GM23338 (cell line): ENCODE data around the gene RIMKLB. TPM values are rescaled to one million over a fixed set of nuclear protein-coding genes. Genes with fewer than 3 reads are reported as not detected.

ENCODE experiments used
- ATAC-seq: fragments of 200-7000 bp; cut with Tn5 transposase; 3 replicates; pipeline ENCODE4 v1.9.1; 2020
- DNase-seq: peaks from one replicate; pipeline ENCODE4 v3.0.0-alpha.2; 2015; ENCODE audit warnings: low spot score
- H2AFZ ChIP-seq: fragments of 200-600 bp; sonication (generic); 2 replicates; pipeline ENCODE4 v1.8.0; 2016; ENCODE audit warnings: antibody characterized with exemption, mild to moderate bottlenecking, moderate library complexity
- H3F3A ChIP-seq: fragments of 200-600 bp; sonication (generic); replicated peaks from 2 replicates; pipeline ENCODE4 v1.8.0; 2017; ENCODE audit warnings: antibody characterized with exemption, mixed run types, low read depth
- H3K27ac ChIP-seq: fragments of 200-600 bp; sonication (generic); 2 replicates; pipeline ENCODE4 v1.6.1; 2016; ENCODE audit warnings: low read depth
- H3K27me3 ChIP-seq: fragments of 200-600 bp; sonication (generic); 2 replicates; pipeline ENCODE4 v1.8.0; 2016; ENCODE audit warnings: mild to moderate bottlenecking, mixed run types, moderate library complexity; ENCODE audit not compliant: insufficient read depth
- H3K36me3 ChIP-seq: fragments of 200-600 bp; sonication (generic); 2 replicates; pipeline ENCODE4 v1.8.0; 2016; ENCODE audit warnings: mild to moderate bottlenecking; ENCODE audit not compliant: insufficient read depth
- H3K4me1 ChIP-seq: fragments of 200-600 bp; sonication (generic); 2 replicates; pipeline ENCODE4 v1.8.0; 2016; ENCODE audit warnings: mild to moderate bottlenecking, moderate library complexity; ENCODE audit not compliant: insufficient read depth
- H3K4me2 ChIP-seq: fragments of 200-600 bp; sonication (generic); 2 replicates; pipeline ENCODE4 v1.7.1; 2017; ENCODE audit warnings: mixed run types
- H3K4me3 ChIP-seq: fragments of 200-600 bp; sonication (generic); 2 replicates; pipeline ENCODE4 v1.6.1; 2016; ENCODE audit warnings: mixed run types
- H3K79me2 ChIP-seq: fragments of 200-600 bp; sonication (generic); replicated peaks from 2 replicates; pipeline ENCODE4 v1.8.0; 2017; ENCODE audit warnings: mild to moderate bottlenecking; ENCODE audit not compliant: insufficient read depth
- H3K9me2 ChIP-seq: fragments of 200-600 bp; sonication (generic); 2 replicates; pipeline ENCODE4 v1.8.0; 2017; ENCODE audit not compliant: insufficient read depth
- H4K20me1 ChIP-seq: fragments of 200-600 bp; sonication (generic); replicated peaks from 2 replicates; pipeline ENCODE4 v1.8.0; 2017; ENCODE audit warnings: mild to moderate bottlenecking; ENCODE audit not compliant: insufficient read depth
- H3K27ac Mint-ChIP-seq: 2 replicates; pipeline ENCODE4 v1.8.0; 2020; ENCODE audit warnings: inconsistent platforms, mild to moderate bottlenecking, moderate library complexity, mixed read lengths
- H3K27me3 Mint-ChIP-seq: 3 replicates; pipeline ENCODE4 v1.8.0; 2022; ENCODE audit warnings: low read depth, mild to moderate bottlenecking, moderate library complexity, mixed read lengths, inconsistent platforms; ENCODE audit not compliant: insufficient read depth, poor library complexity
- H3K36me3 Mint-ChIP-seq: 3 replicates; pipeline ENCODE4 v1.8.0; 2021; ENCODE audit warnings: low read depth, mild to moderate bottlenecking, inconsistent platforms, moderate library complexity, mixed read lengths
- H3K4me1 Mint-ChIP-seq: 3 replicates; pipeline ENCODE4 v1.8.0; 2020; ENCODE audit warnings: mild to moderate bottlenecking, inconsistent platforms, mixed read lengths
- H3K4me3 Mint-ChIP-seq: 3 replicates; pipeline ENCODE4 v1.8.0; 2021; ENCODE audit warnings: moderate library complexity, mild to moderate bottlenecking, inconsistent platforms, mixed read lengths
- H3K9me3 Mint-ChIP-seq: 3 replicates; pipeline ENCODE4 v1.8.0; 2020; ENCODE audit warnings: moderate library complexity, mild to moderate bottlenecking, inconsistent platforms, mixed read lengths
- CREB1 ChIP-seq: fragments of 250-450 bp; sonication (Bioruptor Pico); IDR thresholded peaks from 2 replicates; pipeline ENCODE4 v1.5.0; 2020; ENCODE audit warnings: low read depth, mild to moderate bottlenecking, moderate library complexity
- CTCF ChIP-seq, 2 experiments: fragments of 200-600 bp in 1 of 2; sonication (generic) in 1 of 2; conservative IDR thresholded peaks; 2 replicates each; pipeline versions ENCODE4 v1.5.1 to v1.6.1; 2016 to 2017; ENCODE audit warnings: antibody characterized with exemption in 2 of 2, low read depth in 2 of 2, mild to moderate bottlenecking in 2 of 2, moderate library complexity in 1 of 2
- EZH2 ChIP-seq: fragments of 200-600 bp; sonication (generic); IDR thresholded peaks from one replicate; pipeline ENCODE4 v1.8.0; 2017; ENCODE audit warnings: antibody characterized with exemption, mild to moderate bottlenecking, low read depth; ENCODE audit not compliant: unreplicated experiment
- EZH2phosphoT487 ChIP-seq: fragments of 200-600 bp; sonication (generic); IDR thresholded peaks from one replicate; pipeline ENCODE4 v1.8.1; 2018; ENCODE audit warnings: antibody characterized with exemption; ENCODE audit not compliant: unreplicated experiment
- JUNB ChIP-seq: IDR thresholded peaks from one replicate; pipeline ENCODE4 v1.6.1; 2016; ENCODE audit warnings: antibody characterized with exemption; ENCODE audit not compliant: unreplicated experiment
- NANOG ChIP-seq: IDR thresholded peaks from 2 replicates; pipeline ENCODE4 v1.6.1; 2016; ENCODE audit warnings: antibody characterized with exemption, borderline replicate concordance
- POLR2AphosphoS5 ChIP-seq: IDR thresholded peaks from 2 replicates; pipeline ENCODE4 v1.6.1; 2016; ENCODE audit warnings: antibody characterized with exemption, low read depth
- REST ChIP-seq: IDR thresholded peaks from one replicate; pipeline ENCODE4 v1.6.1; 2018; ENCODE audit warnings: antibody characterized with exemption; ENCODE audit not compliant: unreplicated experiment
- STAT1 ChIP-seq: IDR thresholded peaks from one replicate; pipeline ENCODE4 v1.6.1; 2016; ENCODE audit warnings: antibody characterized with exemption; ENCODE audit not compliant: unreplicated experiment
- ZNF114 ChIP-seq: fragments of 250-450 bp; sonication (Bioruptor Pico); IDR thresholded peaks from 2 replicates; pipeline ENCODE4 v1.5.0; 2020; ENCODE audit warnings: mild to moderate bottlenecking, moderate library complexity
- ZNF331 ChIP-seq: fragments of 250-450 bp; sonication (Bioruptor Pico); IDR thresholded peaks from 2 replicates; pipeline ENCODE4 v1.5.0; 2020; ENCODE audit warnings: low read depth, mild to moderate bottlenecking, moderate library complexity
- ZNF462 ChIP-seq: fragments of 250-450 bp; sonication (Bioruptor Pico); IDR thresholded peaks from 2 replicates; pipeline ENCODE4 v1.5.0; 2020; ENCODE audit warnings: mild to moderate bottlenecking, moderate library complexity
- polyA plus RNA-seq: library from polyadenylated mRNA; unstranded; fragments of >200 nt; fragmentation: Nextera tagmentation; extraction: Ambion mirVana; gene quantifications from 2 replicates; pipeline ENCODE4 v1.2.1, GENCODE V29; 2016
- total RNA-seq: library from RNA; depleted of rRNA; stranded (reverse); fragments of >200 nt; shearing (Covaris generic); gene quantifications from 2 replicates; pipeline ENCODE4 v1.2.3, GENCODE V29; 2014
- TF ChIP-seq, protein P1 (sequence below): IDR thresholded peaks from 2 replicates; pipeline ENCODE4 v1.6.1; 2016; ENCODE audit warnings: antibody characterized with exemption

The RIMKLB gene
- total and polyA plus RNA-seq, 2 experiments from 2014 or later, result 87.0 to 104 TPM

GRCh38 chr12:8678661-8679111, 19.1 kb upstream of the RIMKLB start:
- TF ChIP-seq POLR2AphosphoS5, result no peak
- TF ChIP-seq EZH2, result no peak
- no peak for TF ChIP-seq ZNF462 (CRISPR knock-in tag)
- TF ChIP-seq EZH2phosphoT487, result no peak
- TF ChIP-seq ZNF114 (CRISPR knock-in tag), result no peak
- TF ChIP-seq STAT1, result no peak
- TF ChIP-seq, protein P1, sequence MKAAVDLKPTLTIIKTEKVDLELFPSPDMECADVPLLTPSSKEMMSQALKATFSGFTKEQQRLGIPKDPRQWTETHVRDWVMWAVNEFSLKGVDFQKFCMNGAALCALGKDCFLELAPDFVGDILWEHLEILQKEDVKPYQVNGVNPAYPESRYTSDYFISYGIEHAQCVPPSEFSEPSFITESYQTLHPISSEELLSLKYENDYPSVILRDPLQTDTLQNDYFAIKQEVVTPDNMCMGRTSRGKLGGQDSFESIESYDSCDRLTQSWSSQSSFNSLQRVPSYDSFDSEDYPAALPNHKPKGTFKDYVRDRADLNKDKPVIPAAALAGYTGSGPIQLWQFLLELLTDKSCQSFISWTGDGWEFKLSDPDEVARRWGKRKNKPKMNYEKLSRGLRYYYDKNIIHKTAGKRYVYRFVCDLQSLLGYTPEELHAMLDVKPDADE, result no peak
- no peak for TF ChIP-seq ZNF331 (CRISPR knock-in tag)
- no peak for TF ChIP-seq CTCF (conservative IDR thresholded peaks at IDR 0.05; ENCODE audit: low read depth in 2 of 2)
- TF ChIP-seq JUNB, result no peak
- no peak for TF ChIP-seq REST
- TF ChIP-seq NANOG, result no peak
- no peak for TF ChIP-seq CREB1 (CRISPR knock-in tag)
- Histone ChIP-seq H3K27me3 (no peaks in the 10 kb centered on the region), H3K9me2 (no peaks in the 10 kb centered on the region), H3K4me3 (no peak overlapping the region), H4K20me1 (no peaks in the 10 kb centered on the region), H3K36me3 (no peaks in the 10 kb centered on the region), H3K79me2 (0 out of 2 replicates have a peak, but pooled peaks cover 4% of the 10 kb centered on the region), H3F3A (peaks cover 5% of the 10 kb centered on the region; the same call in 1 of the 2 replicates), H3K4me1 (peaks cover 21% of the 10 kb centered on the region), H3K27ac (no peak overlapping the region), H2AFZ (no peak overlapping the region), H3K4me2 (no peak overlapping the region)
- H3K36me3 Mint-ChIP-seq, result no peaks in the 10 kb centered on the region
- no peak overlapping the region for H3K4me3 Mint-ChIP-seq
- no peak overlapping the region for H3K27ac Mint-ChIP-seq
- no peaks in the 10 kb centered on the region; the same call in 2 of the 3 replicates for H3K9me3 Mint-ChIP-seq
- H3K4me1 Mint-ChIP-seq, result peaks cover 18% of the 10 kb centered on the region
- H3K27me3 Mint-ChIP-seq, result peaks cover 11% of the 10 kb centered on the region
- ATAC-seq (no peak), DNase-seq (no peak)
